Measurements from ENCODE around the gene RILP.
A peak's percentile ranks its signal among the peaks of the same experiment; 100 is the strongest.

Gene RILP

DNA sequence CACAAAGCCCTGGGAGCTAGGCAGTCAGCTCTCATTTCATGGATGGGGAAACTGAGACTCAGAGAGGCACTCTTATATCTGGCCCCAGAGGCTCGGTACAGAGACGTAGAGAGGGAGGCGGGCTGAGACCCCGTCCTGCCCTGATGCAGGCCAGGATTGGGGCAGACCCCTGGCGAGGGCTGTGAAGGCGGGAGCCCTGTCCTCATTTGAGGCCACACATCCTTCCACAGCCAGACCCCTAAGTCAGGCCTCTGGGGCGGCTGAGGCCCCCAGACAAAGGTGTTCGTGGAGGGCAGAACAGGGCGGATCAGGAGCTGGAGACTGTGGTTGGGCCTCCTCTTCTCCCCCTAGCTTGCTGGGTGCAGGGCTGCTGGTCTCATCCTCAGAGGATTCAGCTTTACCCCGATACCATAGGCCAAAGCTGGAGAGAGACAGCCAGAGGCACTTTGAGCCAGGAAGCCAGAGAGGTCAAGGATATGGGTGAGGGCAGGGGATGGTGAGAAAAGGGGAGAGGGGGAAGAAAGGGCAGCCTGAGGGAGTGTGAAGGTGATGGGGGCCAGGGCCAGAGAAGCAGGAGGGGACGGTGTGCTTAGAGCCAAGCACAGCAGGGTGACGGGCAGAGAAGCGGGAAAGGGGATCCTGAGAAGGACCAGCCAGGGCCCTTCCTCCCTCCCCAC lies 3.3 kb downstream of the RILP start:
- no peak for DNase-seq

- no peak for DNase-seq
These were observed 4.2 kb downstream of the RILP start, which contains the start of gene SCARF1 for GRCh38 chr17:1645207-1646171. TSS of gene SCARF1 (minus strand) at chr17:1645732. CDS start at chr17:1645697, 35 bp downstream.

DNA sequence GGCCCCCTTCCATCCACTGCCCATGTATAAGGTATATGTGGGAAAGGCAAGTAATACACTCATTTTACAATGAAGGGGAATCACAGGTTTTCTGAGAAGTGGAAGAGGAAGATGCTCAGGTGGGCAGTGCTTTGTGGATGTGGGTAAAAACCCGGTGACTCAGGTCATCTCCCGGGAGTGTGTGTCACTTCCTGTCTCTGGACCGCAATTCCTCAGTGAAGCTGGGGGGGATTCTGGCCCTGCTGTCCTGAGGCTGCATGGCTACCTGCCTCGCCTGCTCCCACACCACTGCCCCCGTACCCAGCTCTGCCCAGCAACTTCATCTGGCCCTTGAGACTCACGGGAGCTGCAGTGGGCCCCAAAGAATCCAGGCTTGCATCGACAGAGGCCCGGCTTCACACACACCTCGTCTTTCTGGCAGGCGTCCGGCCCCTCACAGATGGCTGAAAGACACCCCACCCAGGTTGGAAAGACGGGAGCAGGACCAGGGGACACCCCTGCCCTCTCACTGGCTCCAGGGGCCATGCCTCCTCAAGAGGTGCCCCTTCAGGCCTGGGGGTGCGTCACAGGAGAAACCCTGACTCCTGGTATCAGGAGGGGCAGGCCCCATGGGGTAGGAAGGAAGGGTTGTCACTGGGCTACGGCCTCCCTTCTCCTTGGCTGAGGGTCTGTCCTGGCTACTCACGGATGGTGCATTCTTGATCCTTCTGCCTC lies 5.0 kb downstream of the RILP start:
- DNase-seq = no peak

DNA sequence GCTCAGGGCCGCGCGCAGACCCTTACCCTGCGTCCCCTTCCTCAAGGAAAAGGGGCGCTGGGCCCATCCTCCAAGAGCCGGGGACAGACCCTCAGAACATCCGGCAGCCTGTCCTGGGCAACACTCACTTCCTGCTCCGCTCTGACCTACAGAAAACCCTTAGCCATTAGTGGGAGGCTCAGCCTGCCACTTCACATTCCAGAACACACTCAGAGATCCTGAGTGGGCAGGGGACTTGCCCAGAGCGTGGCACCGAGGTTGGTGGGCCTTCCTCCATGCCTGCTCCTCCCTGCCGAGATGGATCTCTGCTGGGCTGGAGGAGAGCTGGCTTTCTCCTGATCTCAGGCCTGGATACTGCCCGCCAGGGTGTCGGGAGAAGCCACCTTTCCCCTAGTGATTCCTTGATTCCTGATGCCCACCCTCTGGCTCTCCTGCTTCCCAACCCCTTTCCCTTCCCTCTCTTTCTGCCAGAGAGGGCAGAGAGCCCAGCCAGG lies 5.6 kb downstream of the RILP start:
- DNase-seq = no peak

- peak; percentile 50 for DNase-seq
These were observed 6.2 kb downstream of the RILP start for GRCh38 chr17:1643293-1643998.

DNA sequence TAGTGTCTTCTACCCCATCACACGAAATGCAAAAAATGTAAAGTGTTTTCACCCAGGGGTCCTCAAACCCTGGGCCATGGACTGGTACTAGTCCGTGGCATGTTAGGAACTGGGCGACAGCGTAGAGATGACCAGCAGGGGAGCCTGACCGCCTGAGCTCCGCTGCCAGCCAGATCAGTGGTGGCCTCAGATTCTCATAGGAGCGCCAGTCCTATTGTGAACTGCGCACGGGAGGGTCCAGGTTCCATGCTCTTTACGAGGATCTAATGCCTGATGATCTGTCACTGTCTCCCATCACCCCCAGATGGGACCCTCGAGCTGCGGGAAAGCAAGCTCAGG lies 8.6 kb downstream of the RILP start:
- DNase-seq = no peak

- DNase-seq = no peak
These were observed 9.2 kb downstream of the RILP start for GRCh38 chr17:1640329-1641064.

- DNase-seq = no peak
These were observed 10.0 kb downstream of the RILP start for GRCh38 chr17:1639549-1640180.

DNA sequence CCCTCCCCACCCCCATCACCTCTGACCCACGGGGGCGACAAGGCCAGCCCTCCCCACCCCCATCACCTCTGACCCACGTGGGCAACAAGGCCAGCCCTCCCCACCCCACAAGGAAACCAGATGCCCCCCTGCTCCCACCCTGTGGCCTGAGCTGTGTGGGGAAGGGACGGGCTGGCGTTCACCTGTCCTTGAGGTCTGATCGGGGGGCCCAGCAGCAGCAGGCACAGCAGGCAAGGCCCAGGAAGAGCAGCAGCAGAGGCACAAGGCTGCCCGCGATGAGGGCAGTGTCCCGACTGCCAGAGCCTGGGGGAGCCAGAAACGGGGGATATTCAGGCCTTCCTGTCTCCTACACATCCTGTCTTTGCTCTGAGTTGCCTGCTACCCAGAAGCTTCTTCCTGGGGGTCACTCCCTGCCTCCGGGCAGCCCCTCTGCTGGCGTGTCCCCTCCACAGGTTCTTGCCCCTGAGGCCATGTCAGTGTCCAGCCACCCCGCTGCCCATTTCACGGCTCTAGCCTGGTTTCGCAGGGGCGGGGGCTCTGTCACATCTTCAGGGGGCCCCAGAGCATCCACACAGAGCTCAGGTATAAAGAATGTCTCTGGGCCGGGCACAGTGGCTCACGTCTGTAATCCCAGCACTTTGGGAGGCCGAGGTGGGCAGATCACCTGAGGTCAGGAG lies 10.9 kb downstream of the RILP start:
- DNase-seq = no peak

- DNase-seq = no peak
These were observed 11.5 kb downstream of the RILP start for GRCh38 chr17:1638171-1638590.

DNA sequence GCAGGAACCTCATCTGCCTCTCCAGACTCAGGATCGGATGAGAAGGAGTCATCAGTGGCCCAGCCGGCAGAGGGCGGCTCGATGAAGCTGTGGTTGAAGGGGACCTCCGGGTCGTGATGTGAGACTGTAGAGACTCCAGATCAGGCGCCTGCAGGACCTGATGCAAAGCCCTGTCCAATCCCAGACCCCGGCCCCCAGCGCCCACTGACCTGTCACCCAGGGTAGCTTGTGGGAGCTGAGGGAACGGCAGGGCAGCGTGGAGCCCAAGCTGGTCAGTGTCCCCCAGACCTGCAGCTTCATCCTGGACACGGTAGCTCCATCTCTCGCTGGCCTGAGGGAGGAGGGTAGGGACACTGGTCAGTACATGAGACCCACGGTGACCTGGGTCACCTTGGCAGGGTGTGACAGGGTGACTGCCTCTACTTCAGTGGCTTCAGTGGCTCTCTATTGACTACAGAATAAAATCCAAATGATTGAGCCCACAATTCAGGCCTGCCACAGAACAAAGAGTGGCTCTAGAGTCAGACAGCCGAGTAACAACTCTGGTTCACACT lies 12.9 kb downstream of the RILP start:
- DNase-seq = no peak

GRCh38 chr17:1635675-1636465 lies 13.8 kb downstream of the RILP start:
- DNase-seq = no peak

DNA sequence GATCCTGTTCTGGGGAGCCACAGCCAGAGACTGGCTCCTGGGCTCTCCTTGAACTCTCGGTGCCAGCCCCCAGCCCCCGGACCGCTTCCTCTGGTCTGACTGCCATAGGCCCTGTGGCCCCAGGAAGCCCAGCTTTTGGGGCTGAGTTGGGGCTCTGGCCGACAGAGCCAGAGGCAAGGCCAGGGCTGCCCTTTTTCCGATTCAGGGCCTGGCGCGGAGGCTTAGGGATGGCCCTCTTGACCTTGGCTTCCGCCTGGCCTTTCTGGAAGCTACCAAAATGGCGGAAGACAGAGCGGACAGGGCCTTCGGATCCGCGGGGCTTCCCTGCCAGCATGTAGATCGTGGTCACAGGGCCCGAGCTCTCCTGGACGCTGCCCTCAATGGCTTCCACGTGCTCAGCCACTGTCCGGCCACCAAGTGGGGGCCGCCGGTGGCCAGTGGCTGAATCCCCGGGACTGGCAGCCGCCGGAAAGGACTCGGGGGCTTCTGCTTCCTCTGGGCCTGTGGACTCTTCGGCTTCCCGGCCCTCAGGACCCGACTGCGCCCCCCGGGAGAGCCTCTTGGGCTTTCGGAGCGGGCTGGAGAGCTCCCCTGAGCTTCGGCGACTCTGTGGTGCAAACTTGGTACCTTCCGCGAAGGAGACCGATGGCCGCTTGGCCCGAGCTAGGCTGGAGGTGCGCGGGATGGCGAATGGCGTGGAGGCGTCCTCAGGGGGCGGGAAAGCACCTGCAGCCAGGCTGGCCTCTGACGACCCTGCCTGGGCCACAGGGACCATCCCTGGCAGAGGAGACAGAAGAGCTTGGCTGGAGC lies 14.6 kb downstream of the RILP start:
- no peak for DNase-seq

DNA sequence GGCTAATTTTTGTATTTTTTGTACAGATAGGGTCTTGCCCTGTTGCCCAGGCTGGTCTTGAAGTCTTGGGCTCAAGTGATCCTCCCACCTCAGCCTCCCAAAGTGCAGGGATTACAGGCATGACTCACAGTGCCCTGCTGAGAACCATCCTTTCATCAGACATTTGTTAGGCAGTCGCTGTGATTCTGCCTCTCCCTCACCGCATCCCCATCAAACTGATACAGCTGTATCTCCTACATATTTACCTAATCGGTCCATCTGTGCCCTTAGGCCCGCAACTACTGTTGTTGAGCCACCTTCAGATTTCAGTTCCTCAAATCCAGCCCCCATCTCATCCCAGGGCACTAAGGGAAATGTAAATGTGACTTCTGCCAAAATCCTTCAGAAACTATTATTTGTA lies 19.0 kb downstream of the RILP start:
- no peak for DNase-seq

GRCh38 chr17:1629504-1630310 lies 20.0 kb downstream of the RILP start:
- peak; percentile 67 for DNase-seq

DNA sequence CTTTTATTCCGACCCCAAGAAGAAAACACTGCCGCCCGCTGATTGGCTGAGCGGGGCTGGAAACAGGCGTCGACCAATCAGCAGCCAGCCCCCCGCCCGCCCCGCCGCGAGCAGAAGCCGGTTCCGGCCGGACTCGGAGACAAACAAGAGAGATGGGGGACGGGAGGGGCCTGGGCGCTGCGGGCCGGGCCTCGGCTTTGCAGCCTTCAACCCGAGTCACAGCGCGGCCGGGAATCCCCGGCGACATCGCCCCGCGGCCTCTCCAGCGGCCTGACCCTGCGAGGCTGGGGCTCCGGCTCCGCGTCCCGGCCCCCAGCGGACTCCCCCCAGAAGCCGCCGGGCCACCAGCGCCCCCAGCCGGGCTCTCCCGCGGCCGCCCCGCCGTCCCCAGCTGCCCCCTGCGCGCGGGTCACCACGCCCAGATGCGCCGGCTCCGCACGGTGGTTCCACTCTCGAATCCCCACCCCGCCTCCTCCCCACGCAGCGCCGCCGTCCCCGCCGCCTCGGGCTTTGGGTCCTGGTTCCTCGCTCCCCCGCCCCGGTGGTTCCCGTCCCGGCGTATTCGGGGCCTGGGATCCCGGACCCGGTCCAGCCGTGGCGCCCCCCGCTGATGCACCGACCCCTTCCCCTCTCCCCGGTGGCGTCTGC lies 20.7 kb downstream of the RILP start:
- DNase-seq = peak; percentile 82
